HK-2 (cell line): ENCODE data around the gene KAT7.
A peak's percentile ranks its signal among the peaks of the same experiment; 100 is the strongest.

Source experiments
- DNase-seq: peaks from one replicate; pipeline ENCODE4 v3.0.0-alpha.2; 2018; ENCODE audit not compliant: unreplicated experiment

The KAT7 gene

GRCh38 chr17:49760932-49761558, 27.4 kb upstream of the KAT7 start:
- no peak for DNase-seq

- DNase-seq = no peak
These were observed 26.1 kb upstream of the KAT7 start for GRCh38 chr17:49762151-49762941.

GRCh38 chr17:49763735-49764558, 24.5 kb upstream of the KAT7 start, which contains the start of gene FAM117A:
FAM117A (minus strand) TSS chr17:49764131; CDS start chr17:49764087, 44 bp downstream.
- peak; percentile 98 for DNase-seq

GRCh38 chr17:49764559-49765180, 23.8 kb upstream of the KAT7 start:
- DNase-seq = no peak

- DNase-seq = no peak
These were observed 21.5 kb upstream of the KAT7 start for GRCh38 chr17:49766918-49767530.

GRCh38 chr17:49775546-49776260, 12.8 kb upstream of the KAT7 start:
- DNase-seq = no peak

- no peak for DNase-seq
These were observed 11.8 kb upstream of the KAT7 start for GRCh38 chr17:49776551-49777300.

- no peak for DNase-seq
These were observed 10.9 kb upstream of the KAT7 start for GRCh38 chr17:49777563-49777962.

- no peak for DNase-seq
These were observed 9.2 kb upstream of the KAT7 start for GRCh38 chr17:49779156-49779738.

GRCh38 chr17:49779739-49780231, 8.7 kb upstream of the KAT7 start:
- DNase-seq = peak; percentile 14

- DNase-seq = no peak
These were observed 5.3 kb upstream of the KAT7 start for GRCh38 chr17:49783071-49783715.

GRCh38 chr17:49783791-49784190, 4.7 kb upstream of the KAT7 start:
- no peak for DNase-seq

GRCh38 chr17:49784636-49785035, 3.8 kb upstream of the KAT7 start:
- DNase-seq = no peak

- DNase-seq = no peak
These were observed 500 bp upstream of the KAT7 start for GRCh38 chr17:49787884-49788477.

GRCh38 chr17:49789243-49789578, 730 bp downstream of the KAT7 start:
- DNase-seq = no peak

- DNase-seq = no peak
These were observed 4.8 kb downstream of the KAT7 start for GRCh38 chr17:49793309-49793708.

- no peak for DNase-seq
These were observed 6.9 kb downstream of the KAT7 start for GRCh38 chr17:49795372-49795771.

GRCh38 chr17:49798182-49798581, 9.7 kb downstream of the KAT7 start:
- no peak for DNase-seq

GRCh38 chr17:49798738-49799137, 10.3 kb downstream of the KAT7 start:
- no peak for DNase-seq
